ENCODE measurements around the gene MTHFSD. TPM values are rescaled to one million over a fixed set of nuclear protein-coding genes. Genes with fewer than 3 reads are reported as not detected.

Gene MTHFSD
- total RNA-seq, 5 donors from 2014 or later (not counting 1 experiment from before 2014, with no cell fraction given) = 18.0 to 39.6 (median 34.9) TPM

Other genes starting within 250 kb of the MTHFSD start
- under 1 TPM in 1 of 5 donors, not detected in 4; 0.15 TPM for gene FOXF1, start 44.7 kb downstream of the MTHFSD start, total RNA-seq
- not detected for gene FOXC2, start 11.6 kb upstream of the MTHFSD start, total RNA-seq
- not detected for gene FOXL1, start 23.3 kb upstream of the MTHFSD start, total RNA-seq